Esophagus (tissue), 2 donors: ENCODE measurements around the gene SIMC1. TPM values are rescaled to one million over a fixed set of nuclear protein-coding genes. Genes with fewer than 3 reads are reported as not detected.

ENCODE experiments used
- H3K27ac ChIP-seq, 2 donors: one replicate each; pipeline ENCODE4 v1.5.1; 2013; ENCODE audit warnings: low read depth in 2 of 2, mild to moderate bottlenecking in 2 of 2, inconsistent platforms in 1 of 2, low read length in 1 of 2, moderate library complexity in 1 of 2
- H3K27me3 ChIP-seq, 2 donors: one replicate each; pipeline ENCODE4 v1.6.1; 2013; ENCODE audit warnings: low read length in 2 of 2, control low read depth in 1 of 2, mild to moderate bottlenecking in 1 of 2; ENCODE audit not compliant: insufficient read depth in 2 of 2, control insufficient read depth in 1 of 2
- H3K36me3 ChIP-seq, 2 donors: one replicate each; pipeline ENCODE4 v1.6.1; 2013; ENCODE audit warnings: low read length in 1 of 2; ENCODE audit not compliant: control insufficient read depth in 2 of 2, insufficient read depth in 2 of 2
- H3K4me1 ChIP-seq, 2 donors: one replicate each; pipeline ENCODE4 v1.6.1; 2013; ENCODE audit warnings: low read length in 1 of 2; ENCODE audit not compliant: control insufficient read depth in 2 of 2, insufficient read depth in 2 of 2
- H3K4me3 ChIP-seq, 2 donors: one replicate each; pipeline ENCODE4 v1.5.1; 2013; ENCODE audit warnings: low read length in 2 of 2, mild to moderate bottlenecking in 2 of 2, low read depth in 1 of 2, moderate library complexity in 1 of 2
- H3K9me3 ChIP-seq, 2 donors: one replicate each; pipeline ENCODE4 v1.6.1; 2013; ENCODE audit warnings: mild to moderate bottlenecking in 2 of 2, low read depth in 1 of 2, low read length in 1 of 2, moderate library complexity in 1 of 2; ENCODE audit not compliant: control insufficient read depth in 2 of 2, insufficient read depth in 1 of 2
- WGBS, 2 donors: extraction: QIAGEN DNeasy Blood & Tissue Kit; methylation state at CpG; one replicate each; pipeline ENCODE4 v1.1.7; 2013; 5-methylcytosine and 5-hydroxymethylcytosine counted together
- polyA plus RNA-seq, 2 donors: library from polyadenylated mRNA; stranded (reverse); fragments of 200-250 nt; gene quantifications; one replicate each; pipeline ENCODE4 v1.2.3, GENCODE V29; 2013
- donor health status: healthy with polysubstance abuse.
- donor health status: Bipolar disorder and iron deficiency.

The SIMC1 gene
- polyA plus RNA-seq, 2 donors = 2.9 to 3.3 TPM

DNA sequence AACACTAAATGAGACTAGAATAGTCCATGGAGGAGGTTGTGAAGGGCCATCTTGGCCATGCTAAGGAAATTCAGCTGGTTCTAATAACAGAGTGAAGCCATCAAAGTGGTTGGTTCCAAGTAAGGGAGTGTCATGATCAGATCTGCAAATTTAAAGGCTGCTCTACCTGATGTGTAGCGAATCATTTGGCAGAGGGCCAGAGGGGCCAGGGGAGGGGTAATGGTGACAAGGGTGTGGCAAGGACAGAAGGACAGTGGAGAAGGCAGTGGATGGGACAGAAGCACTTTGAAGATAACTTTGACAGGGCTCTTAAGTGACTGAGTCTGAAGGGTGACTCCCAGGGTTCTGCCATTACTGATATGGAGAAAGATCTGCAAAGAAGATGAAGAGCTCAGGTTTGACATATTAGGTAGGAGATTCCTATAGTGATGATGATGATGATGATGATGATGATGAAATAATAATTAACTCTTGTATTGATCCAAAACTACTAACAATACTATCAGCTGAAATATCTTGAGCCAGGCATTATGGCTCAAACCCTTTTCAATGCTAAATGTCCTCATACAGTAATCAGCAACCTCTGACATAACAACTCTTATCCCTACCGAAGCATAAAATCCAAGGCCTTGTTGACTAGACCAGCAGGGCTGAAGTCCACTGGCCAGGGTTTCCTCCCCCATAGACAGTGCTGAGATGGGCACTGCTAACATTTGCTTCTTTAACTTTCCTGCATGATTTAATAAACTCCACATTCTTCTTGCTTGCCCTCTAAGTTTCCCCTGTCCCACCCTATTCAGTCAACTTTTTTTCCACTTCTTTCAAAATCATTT lies 103.3 kb downstream of the SIMC1 start:
- Histone ChIP-seq H3K27me3 (no peaks in the 10 kb centered on the region), H3K4me1 (no peaks in the 10 kb centered on the region), H3K4me3 (no peak overlapping the region), H3K9me3 (no peaks in the 10 kb centered on the region), H3K36me3 (peaks cover 2 to 8% of the 10 kb centered on the region in 2 donors), H3K27ac (no peak overlapping the region)
- 69 to 91% methylated on average over 2 of the region's 2 CpGs for WGBS, 2 donors

DNA sequence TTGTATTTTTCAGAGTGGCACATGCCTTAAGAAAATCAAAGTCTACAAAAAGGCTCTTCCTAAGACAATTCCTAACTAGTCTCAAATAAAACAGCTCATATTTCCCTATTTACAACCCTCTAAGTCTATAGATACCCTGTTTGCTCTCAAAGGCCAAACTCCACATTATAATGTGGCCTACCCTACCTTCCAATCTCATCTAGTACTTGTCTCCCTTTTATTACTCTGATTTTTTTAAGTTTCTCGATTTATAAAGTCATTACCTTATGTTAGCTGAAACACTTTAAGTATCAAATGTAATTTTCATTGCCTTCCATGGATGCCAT lies 103.9 kb downstream of the SIMC1 start:
- Histone ChIP-seq H3K27ac (no peak overlapping the region), H3K9me3 (no peaks in the 10 kb centered on the region), H3K4me3 (no peak overlapping the region), H3K27me3 (no peaks in the 10 kb centered on the region), H3K36me3 (peaks cover 2 to 9% of the 10 kb centered on the region in 2 donors), H3K4me1 (no peaks in the 10 kb centered on the region)
- WGBS, 2 donors = 91 to 98% methylated on average over 1 of the region's 1 CpG

DNA sequence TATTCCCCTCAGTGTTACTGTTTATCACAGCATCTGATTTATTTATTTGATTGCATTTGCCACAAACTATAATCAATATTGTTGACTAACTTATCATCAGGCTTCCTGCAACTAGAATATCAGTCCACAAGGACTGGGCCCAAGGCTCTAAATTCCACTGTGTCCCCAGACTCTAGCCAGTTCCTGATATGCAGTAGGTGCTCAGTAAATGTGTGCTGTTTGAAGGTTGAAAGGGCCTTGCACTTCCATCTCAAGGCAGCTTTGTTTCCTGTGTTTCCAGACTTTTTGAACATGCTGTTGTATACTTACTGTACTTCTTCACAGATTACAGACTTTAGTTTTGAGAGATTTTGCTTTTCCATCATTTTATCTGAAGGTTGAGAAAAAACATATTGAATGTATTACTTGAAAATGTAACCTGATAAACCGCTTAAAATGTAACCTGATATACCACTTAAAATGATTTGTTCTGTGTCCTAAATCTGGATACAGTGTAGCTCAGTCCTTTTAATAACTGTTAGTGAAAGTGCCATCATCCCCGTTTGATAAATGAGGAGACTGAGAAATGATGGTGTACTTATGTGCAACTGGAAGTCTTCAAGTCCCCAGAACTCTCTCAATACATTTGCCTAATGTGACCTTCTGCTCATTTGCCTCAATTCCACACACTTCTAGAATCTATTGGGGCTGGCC lies 104.7 kb downstream of the SIMC1 start:
- no peak overlapping the region for H3K4me3 ChIP-seq
- no peak overlapping the region for H3K27ac ChIP-seq
- WGBS, 2 donors = 58 to 65% methylated on average over 2 of the region's 2 CpGs
- H3K9me3 ChIP-seq = no peaks in the 10 kb centered on the region
- no peaks in the 10 kb centered on the region for H3K4me1 ChIP-seq
- peaks cover 6 to 10% of the 10 kb centered on the region in 2 donors for H3K36me3 ChIP-seq
- H3K27me3 ChIP-seq = no peaks in the 10 kb centered on the region

DNA sequence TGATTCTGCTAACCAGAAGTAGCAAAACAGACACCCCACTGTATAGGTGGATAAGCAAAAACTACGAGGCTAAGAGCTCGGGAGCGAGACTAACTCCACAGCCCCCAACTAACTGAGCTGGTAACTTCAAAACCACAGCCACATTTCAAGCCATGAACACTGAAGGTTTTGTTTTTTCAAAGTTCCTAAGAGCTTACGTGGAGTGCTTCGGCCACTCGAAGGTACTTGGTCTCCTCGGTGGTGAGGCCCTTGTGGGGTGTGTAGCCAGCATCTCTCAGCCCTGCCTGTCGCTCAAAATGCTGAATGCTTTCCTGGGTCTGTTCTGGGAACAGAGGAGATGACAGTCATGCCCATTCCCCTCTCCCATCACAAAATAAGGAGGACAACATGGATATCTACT lies 112.2 kb downstream of the SIMC1 start:
- 91 to 95% methylated on average over 8 of the region's 8 CpGs for WGBS, 2 donors
- Histone ChIP-seq H3K9me3 (no peaks in the 10 kb centered on the region), H3K27ac (no peak overlapping the region), H3K27me3 (no peaks in the 10 kb centered on the region), H3K36me3 (peaks cover 17 to 28% of the 10 kb centered on the region in 2 donors), H3K4me3 (no peak overlapping the region), H3K4me1 (no peaks in the 10 kb centered on the region)

DNA sequence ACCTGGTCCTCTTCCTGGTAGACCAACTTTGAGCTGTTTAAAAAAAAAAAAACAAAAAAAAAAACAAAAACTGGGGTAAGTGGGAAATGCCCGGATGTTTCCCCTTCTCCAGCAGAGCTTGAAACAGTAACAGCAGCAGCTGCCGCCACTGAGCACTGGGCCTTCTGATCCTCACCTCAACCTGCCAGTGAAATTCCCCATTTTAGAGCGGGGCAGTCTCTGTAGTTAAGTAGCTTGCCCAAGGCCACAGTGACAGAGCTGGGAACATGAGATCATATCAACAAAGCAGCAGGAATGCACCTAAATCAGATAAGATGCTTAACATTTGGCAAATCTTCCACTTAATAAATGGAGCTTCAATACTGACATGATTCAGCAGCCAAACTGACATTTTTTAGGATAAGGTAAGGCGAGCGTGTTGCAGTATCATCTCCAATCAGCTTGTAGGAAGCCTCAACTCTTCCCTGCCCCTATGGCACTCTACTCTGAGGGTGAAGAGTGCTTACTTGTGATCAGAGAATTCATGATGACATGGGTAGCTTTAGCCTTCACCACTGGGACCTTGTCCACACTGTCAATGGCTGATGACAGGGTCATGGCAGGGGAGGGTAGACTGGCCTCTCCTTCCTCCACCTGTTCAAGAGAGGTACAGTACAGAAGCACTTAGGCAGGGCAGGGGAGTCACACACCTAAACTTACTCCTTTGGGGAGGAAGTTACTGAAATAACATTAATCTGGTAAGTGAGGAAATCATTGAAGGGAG lies 114.1 kb downstream of the SIMC1 start:
- H3K9me3 ChIP-seq = no peaks in the 10 kb centered on the region
- WGBS, 2 donors = 93 to 95% methylated on average over 5 of the region's 5 CpGs
- H3K4me1 ChIP-seq = no peaks in the 10 kb centered on the region
- H3K27ac ChIP-seq = no peak overlapping the region
- no peak overlapping the region for H3K4me3 ChIP-seq
- peaks cover 15 to 25% of the 10 kb centered on the region in 2 donors for H3K36me3 ChIP-seq
- H3K27me3 ChIP-seq = no peaks in the 10 kb centered on the region

DNA sequence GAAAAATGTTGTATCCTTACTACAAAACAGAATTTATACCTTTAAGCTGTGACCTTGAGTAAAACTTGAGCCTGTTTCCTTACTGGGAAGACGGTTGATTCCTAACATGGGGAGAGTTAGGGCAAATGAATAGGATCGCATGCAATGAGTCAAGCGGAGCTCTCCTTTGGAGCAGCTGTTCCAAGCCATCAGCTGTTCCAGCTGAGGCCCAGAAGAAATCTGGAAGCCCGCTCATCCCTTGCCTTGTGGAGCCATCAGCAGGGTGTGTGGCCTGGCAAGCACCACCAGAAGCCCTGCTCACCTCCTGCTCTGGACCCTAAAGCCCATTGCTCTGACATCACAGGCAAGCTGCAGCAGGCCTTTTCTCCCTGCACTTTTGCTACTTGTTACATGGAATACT lies 115.3 kb downstream of the SIMC1 start:
- no peaks in the 10 kb centered on the region for H3K27me3 ChIP-seq
- H3K4me3 ChIP-seq = no peak overlapping the region
- H3K36me3 ChIP-seq = peaks cover 11 to 23% of the 10 kb centered on the region in 2 donors
- H3K9me3 ChIP-seq = no peaks in the 10 kb centered on the region
- 93 to 96% methylated on average over 4 of the region's 4 CpGs for WGBS, 2 donors
- no peak overlapping the region for H3K27ac ChIP-seq
- no peaks in the 10 kb centered on the region for H3K4me1 ChIP-seq

DNA sequence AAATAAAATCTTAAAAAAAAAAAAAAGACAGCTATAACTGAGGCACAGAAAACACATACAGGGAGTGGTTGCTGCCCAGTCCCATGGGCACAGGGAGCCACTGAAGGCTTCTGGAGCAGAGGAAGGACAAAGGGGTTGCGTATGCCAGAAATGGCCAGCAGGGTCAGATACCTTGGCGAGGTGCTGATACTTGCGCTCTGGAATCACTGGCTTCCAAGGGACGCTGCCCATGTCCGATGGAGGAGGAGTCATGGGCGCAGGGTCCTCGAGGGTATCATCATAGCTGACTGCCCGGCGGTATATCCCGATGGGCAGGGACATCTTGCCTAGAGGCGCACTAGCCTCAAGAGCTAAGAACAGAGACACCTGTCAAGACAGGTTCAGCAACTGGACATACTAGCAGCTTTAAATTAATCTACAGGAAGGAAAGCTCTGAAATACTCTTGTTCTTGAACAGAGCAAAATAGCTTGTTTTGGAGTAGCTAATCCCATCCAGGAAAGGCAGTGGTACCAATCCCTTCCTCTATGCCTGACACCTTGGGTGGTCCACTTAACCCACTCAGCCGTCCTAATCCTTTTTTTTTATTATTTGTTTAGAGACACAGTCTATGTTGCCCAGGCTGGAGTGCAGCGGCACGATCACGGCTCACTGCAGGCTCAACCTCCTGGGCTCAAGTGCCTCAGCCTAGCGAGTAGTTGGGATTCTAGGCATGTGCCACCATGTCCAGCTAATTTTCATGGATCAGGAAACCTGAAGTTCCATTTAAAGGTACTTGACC lies 117.4 kb downstream of the SIMC1 start:
- Histone ChIP-seq H3K4me1 (peaks cover 0 to 2% of the 10 kb centered on the region in 2 donors), H3K36me3 (peaks cover 8 to 17% of the 10 kb centered on the region in 2 donors), H3K9me3 (no peaks in the 10 kb centered on the region), H3K27ac (no peak overlapping the region), H3K4me3 (no peak overlapping the region), H3K27me3 (no peaks in the 10 kb centered on the region)
- WGBS, 2 donors = 86 to 89% methylated on average over 16 of the region's 16 CpGs

DNA sequence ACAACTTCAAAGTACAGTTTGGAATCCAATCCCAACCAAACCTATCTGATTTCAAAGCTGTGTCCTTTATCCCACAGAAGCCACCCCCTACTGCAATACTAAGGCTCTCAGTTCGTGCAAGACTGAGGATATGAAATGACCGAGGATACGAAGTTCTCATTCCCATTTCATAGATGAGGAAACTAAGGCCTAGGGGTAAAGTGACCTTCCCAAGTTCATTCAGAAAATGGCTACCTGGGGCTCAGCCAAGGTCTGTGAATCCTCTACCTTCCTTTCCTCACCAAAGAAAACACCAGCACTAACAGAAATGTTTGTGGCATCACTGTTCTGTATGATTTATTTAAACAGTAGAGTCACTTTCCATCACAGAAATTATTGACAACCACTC lies 117.9 kb downstream of the SIMC1 start:
- H3K9me3 ChIP-seq = no peaks in the 10 kb centered on the region
- H3K36me3 ChIP-seq = peaks cover 8 to 14% of the 10 kb centered on the region in 2 donors
- H3K4me3 ChIP-seq = no peak overlapping the region

DNA sequence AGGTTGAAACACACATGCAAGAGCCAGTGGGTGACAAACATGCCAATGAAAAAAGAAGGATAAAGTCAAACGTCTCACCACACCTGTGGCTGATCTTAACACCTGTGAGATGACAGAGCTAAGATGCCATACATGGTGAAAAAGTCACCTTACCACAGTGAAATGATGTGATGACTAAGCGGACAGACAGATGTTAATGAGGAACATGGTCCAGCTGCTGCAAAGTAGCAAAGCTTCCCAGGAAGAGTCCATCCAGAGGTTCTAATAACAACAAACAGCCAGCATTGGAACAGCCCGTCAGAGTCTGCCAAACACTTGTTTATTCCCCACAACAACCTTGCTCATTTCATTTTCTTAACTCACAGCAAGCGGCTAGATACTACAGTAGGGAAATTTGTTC lies 121.4 kb downstream of the SIMC1 start:
- Histone ChIP-seq H3K4me1 (peaks cover 2 to 5% of the 10 kb centered on the region in 2 donors), H3K27ac (no peak overlapping the region), H3K36me3 (peaks cover 0 to 3% of the 10 kb centered on the region in 2 donors), H3K9me3 (no peaks in the 10 kb centered on the region), H3K4me3 (no peak overlapping the region), H3K27me3 (no peaks in the 10 kb centered on the region)
- 52 to 60% methylated on average over 4 of the region's 4 CpGs for WGBS, 2 donors

More for the DNA sequence above, 117.9 kb downstream of the SIMC1 start:
- no peak overlapping the region for H3K27ac ChIP-seq
- H3K27me3 ChIP-seq = no peaks in the 10 kb centered on the region
- WGBS, 2 donors = 90 to 92% methylated on average over 3 of the region's 3 CpGs
- peaks cover 0 to 2% of the 10 kb centered on the region in 2 donors for H3K4me1 ChIP-seq
